HCT116 (cell line): ENCODE measurements around the gene SPATC1L.

Source experiments
- CTCF ChIP-seq, 3 experiments: fragments of 200-600 bp in 1 of 3; sonication (generic) in 1 of 3; IDR thresholded peaks in 2 of 3; conservative IDR thresholded peaks in 1 of 3; 2 replicates each; pipeline ENCODE4 v1.5.1; 2012 to 2017; ENCODE audit warnings: low read depth in 2 of 3, low read length in 2 of 3, antibody characterized with exemption in 1 of 3, borderline replicate concordance in 1 of 3, control low read depth in 1 of 3, mild to moderate bottlenecking in 1 of 3, mixed read lengths in 1 of 3, mixed run types in 1 of 3, moderate library complexity in 1 of 3; ENCODE audit not compliant: insufficient read depth in 1 of 3
- ZNF274 ChIP-seq: fragments of 200-500 bp; sonication (Bioruptor generic); IDR thresholded peaks from 2 replicates; pipeline ENCODE4 v1.6.1; 2014; ENCODE audit warnings: mild to moderate bottlenecking, low read depth, low read length, inconsistent platforms

- TF ChIP-seq ZNF274: no peak
- no peak for TF ChIP-seq CTCF (IDR thresholded peaks at IDR 0.05 in 2 of 3, conservative IDR thresholded peaks at IDR 0.05 in 1 of 3; ENCODE audit: borderline replicate concordance in 1 of 3, insufficient read depth in 1 of 3, low read depth in 2 of 3, low read length in 2 of 3)
These were observed 42.8 kb upstream of the SPATC1L start for GRCh38 chr21:46226920-46227599.
